ENCODE data around the gene BLVRB. TPM values are rescaled to one million over a fixed set of nuclear protein-coding genes. Genes with fewer than 3 reads are reported as not detected.

BLVRB gene
- total and polyA plus RNA-seq, 2 donors from 2014 or later, result 89.9 to 248 TPM

GRCh38 chr19:40471111-40471510 lies 5.6 kb upstream of the BLVRB start:
- Histone ChIP-seq H3K4me3 (ENCODE audit: low read length in 3 of 3) (no peak overlapping the region), H3K9ac (ENCODE audit: low read length in 3 of 3) (no peak overlapping the region)

GRCh38 chr19:40469011-40469410 lies 3.5 kb upstream of the BLVRB start:
- Histone ChIP-seq H3K9ac (ENCODE audit: low read length in 3 of 3) (no peak overlapping the region), H3K36me3 (ENCODE audit: control insufficient read depth in 2 of 3, insufficient read depth in 3 of 3, low read length in 3 of 3) (no peaks in the 10 kb centered on the region), H3K9me3 (ENCODE audit: control insufficient read depth in 2 of 3, insufficient read depth in 1 of 3, low read length in 3 of 3) (no peaks in the 10 kb centered on the region), H3K27ac (ENCODE audit: low read depth in 2 of 2, low read length in 2 of 2) (no peak overlapping the region), H3K4me3 (ENCODE audit: low read length in 3 of 3) (no peak overlapping the region), H3K4me1 (ENCODE audit: control insufficient read depth in 2 of 3, insufficient read depth in 2 of 3, low read depth in 1 of 3, low read length in 3 of 3) (peaks cover 4 to 18% (median 17%) of the 10 kb centered on the region in 3 donors), H3K27me3 (ENCODE audit: control insufficient read depth, insufficient read depth, low read length) (peaks cover 6% of the 10 kb centered on the region)
- intact Hi-C loops (cut with DNase I), result no loop called here
- no peak for FAIRE-seq
- DNase-seq, result no peak
- TF ChIP-seq CTCF (IDR thresholded peaks at IDR 0.05; ENCODE audit: borderline replicate concordance, extremely low read depth, insufficient read depth), result no peak

More at GRCh38 chr19:40471111-40471510, 5.6 kb upstream of the BLVRB start:
- Histone ChIP-seq H3K27ac (ENCODE audit: low read depth in 2 of 2, low read length in 2 of 2) (no peak overlapping the region), H3K4me1 (ENCODE audit: control insufficient read depth in 2 of 3, insufficient read depth in 2 of 3, low read depth in 1 of 3, low read length in 3 of 3) (peaks cover 3 to 7% (median 6%) of the 10 kb centered on the region in 3 donors), H3K27me3 (ENCODE audit: control insufficient read depth, insufficient read depth, low read length) (peaks cover 6% of the 10 kb centered on the region), H3K9me3 (ENCODE audit: control insufficient read depth in 2 of 3, insufficient read depth in 1 of 3, low read length in 3 of 3) (no peaks in the 10 kb centered on the region), H3K36me3 (ENCODE audit: control insufficient read depth in 2 of 3, insufficient read depth in 3 of 3, low read length in 3 of 3) (no peaks in the 10 kb centered on the region)
- DNase-seq, result no peak
- intact Hi-C loops (cut with DNase I), result no loop called here
- TF ChIP-seq CTCF (IDR thresholded peaks at IDR 0.05; ENCODE audit: borderline replicate concordance, extremely low read depth, insufficient read depth), result no peak
- no peak for FAIRE-seq

GRCh38 chr19:40466985-40467734 lies 1.6 kb upstream of the BLVRB start, which contains the start of gene SPTBN4:
Gene SPTBN4 (plus strand): TSS chr19:40467001. CDS start chr19:40472622, 5,621 bp downstream.
- Histone ChIP-seq H3K27me3 (ENCODE audit: control insufficient read depth, insufficient read depth, low read length) (peaks cover 6% of the 10 kb centered on the region), H3K4me1 (ENCODE audit: control insufficient read depth in 2 of 3, insufficient read depth in 2 of 3, low read depth in 1 of 3, low read length in 3 of 3) (peaks cover 4 to 20% (median 19%) of the 10 kb centered on the region in 3 donors), H3K9ac (ENCODE audit: low read length in 3 of 3) (peak within 1 kb of the TSS in 2 of 3 donors; percentile 4 to 85), H3K9me3 (ENCODE audit: control insufficient read depth in 2 of 3, insufficient read depth in 1 of 3, low read length in 3 of 3) (no peaks in the 10 kb centered on the region), H3K27ac (ENCODE audit: low read depth in 2 of 2, low read length in 2 of 2) (peak within 1 kb of the TSS; percentile 66 to 97), H3K4me3 (ENCODE audit: low read length in 3 of 3) (peak within 1 kb of the TSS; percentile 55 to 98 (median 83)), H3K36me3 (ENCODE audit: control insufficient read depth in 2 of 3, insufficient read depth in 3 of 3, low read length in 3 of 3) (no peaks in the 10 kb centered on the region)
- intact Hi-C loops (cut with DNase I), result no loop called here
- no peak for TF ChIP-seq CTCF (IDR thresholded peaks at IDR 0.05; ENCODE audit: borderline replicate concordance, extremely low read depth, insufficient read depth)
- no peak for FAIRE-seq
- peak in 3 of 5 donors; percentile 29 to 87 (median 76) for DNase-seq

Data from kidney (tissue), 14 donors.